SIG-M5 (cell line): ENCODE data around the gene CFAP161.
"Not testable (repeated sequence)": the region's sequence is repeated elsewhere in the genome, so short reads cannot be mapped to it uniquely, and the experiment has no call there.

ENCODE experiments used
- DNase-seq: peaks from one replicate; lab custom pipeline; 2025; lab: John Stamatoyannopoulos, UW

The CFAP161 gene

GRCh38 chr15:81157939-81158223, 23.8 kb downstream of the CFAP161 start:
- DNase-seq: no peak

GRCh38 chr15:81158561-81158960, 24.5 kb downstream of the CFAP161 start:
- not testable (repeated sequence) for DNase-seq

GRCh38 chr15:81160312-81161159, 26.5 kb downstream of the CFAP161 start:
- no peak for DNase-seq

GRCh38 chr15:81161160-81161673, 27.1 kb downstream of the CFAP161 start:
- no peak for DNase-seq

GRCh38 chr15:81161851-81162250, 27.8 kb downstream of the CFAP161 start:
- DNase-seq: no peak

GRCh38 chr15:81163961-81164800, 30.1 kb downstream of the CFAP161 start:
- DNase-seq: no peak

GRCh38 chr15:81165535-81165934, 31.5 kb downstream of the CFAP161 start:
- DNase-seq: no peak

GRCh38 chr15:81166636-81167305, 32.7 kb downstream of the CFAP161 start:
- DNase-seq: no peak

- no peak for DNase-seq
Measured at GRCh38 chr15:81168131-81168526, 34.1 kb downstream of the CFAP161 start.

GRCh38 chr15:81168644-81169043, 34.6 kb downstream of the CFAP161 start:
- no peak for DNase-seq

GRCh38 chr15:81170511-81170910, 36.4 kb downstream of the CFAP161 start:
- no peak for DNase-seq

GRCh38 chr15:81171286-81171685, 37.2 kb downstream of the CFAP161 start:
- no peak for DNase-seq

- no peak for DNase-seq
Measured at GRCh38 chr15:81174125-81174791, 40.2 kb downstream of the CFAP161 start.

- DNase-seq: no peak
Measured at GRCh38 chr15:81174792-81175327, 40.8 kb downstream of the CFAP161 start.

GRCh38 chr15:81175496-81175895, 41.4 kb downstream of the CFAP161 start:
- no peak for DNase-seq

- DNase-seq: no peak
Measured at GRCh38 chr15:81176291-81176893, 42.3 kb downstream of the CFAP161 start.

GRCh38 chr15:81178365-81178764, 44.3 kb downstream of the CFAP161 start:
- DNase-seq: no peak

- no peak for DNase-seq
Measured at GRCh38 chr15:81181220-81181619, 47.1 kb downstream of the CFAP161 start.

GRCh38 chr15:81182031-81182755, 48.1 kb downstream of the CFAP161 start:
- DNase-seq: no peak

- no peak for DNase-seq
Measured at GRCh38 chr15:81182756-81183438, 48.8 kb downstream of the CFAP161 start.
